HepG2 (cell line): Measurements from ENCODE around the gene MCF2L.

Experiments used
- CTCF ChIP-seq: sonication (generic); formaldehyde crosslinking; IDR thresholded peaks from 2 replicates; pipeline ENCODE4 v1.5.0; 2020; ENCODE audit warnings: mild to moderate bottlenecking, missing genetic modification reagents, moderate library complexity
- DR1 ChIP-seq: sonication (generic); formaldehyde crosslinking; IDR thresholded peaks from 2 replicates; pipeline ENCODE4 v1.8.0; 2021; ENCODE audit warnings: mild to moderate bottlenecking, missing genetic modification reagents, inconsistent platforms
- HCFC1 ChIP-seq: fragments of 150-350 bp; IDR thresholded peaks from 2 replicates; pipeline ENCODE4 v1.6.1; 2014; ENCODE audit warnings: low read depth, low read length
- KDM1A ChIP-seq: IDR thresholded peaks from 2 replicates; pipeline ENCODE4 v1.6.1; 2016; ENCODE audit warnings: missing compliant biosample characterization
- KDM4B ChIP-seq: sonication (generic); formaldehyde crosslinking; IDR thresholded peaks from 2 replicates; pipeline ENCODE4 v1.4.0; 2020; ENCODE audit warnings: missing genetic modification reagents
- NFIC ChIP-seq: IDR thresholded peaks from 2 replicates; pipeline ENCODE4 v1.6.1; 2012; ENCODE audit warnings: mild to moderate bottlenecking, low read length, inconsistent platforms
- PAF1 ChIP-seq: IDR thresholded peaks from 2 replicates; pipeline ENCODE4 v1.6.1; 2016; ENCODE audit warnings: missing genetic modification reagents, missing compliant biosample characterization
- POLR2A ChIP-seq, 2 experiments: IDR thresholded peaks; 2 replicates each; pipeline ENCODE4 v1.6.1; 2011; ENCODE audit warnings: low read depth in 2 of 2, low read length in 2 of 2, mild to moderate bottlenecking in 1 of 2, moderate library complexity in 1 of 2; ENCODE audit not compliant: insufficient read depth in 1 of 2
- SMAD1 ChIP-seq: sonication (generic); formaldehyde crosslinking; IDR thresholded peaks from 2 replicates; pipeline ENCODE4 v1.4.0; 2020; ENCODE audit warnings: missing genetic modification reagents, low read depth, mild to moderate bottlenecking, borderline replicate concordance
- SMC3 ChIP-seq: IDR thresholded peaks from 2 replicates; pipeline ENCODE4 v1.6.1; 2011; ENCODE audit warnings: low read length, improper control_type of control experiment
- SP2 ChIP-seq: sonication (generic); formaldehyde crosslinking; IDR thresholded peaks from 2 replicates; pipeline ENCODE4 v1.5.1; 2020; ENCODE audit warnings: mild to moderate bottlenecking, missing genetic modification reagents
- STAT5B ChIP-seq: sonication (generic); formaldehyde crosslinking; IDR thresholded peaks from 2 replicates; pipeline ENCODE4 v1.4.0; 2020; ENCODE audit warnings: missing genetic modification reagents
- ZFP41 ChIP-seq: sonication (generic); formaldehyde crosslinking; IDR thresholded peaks from 2 replicates; pipeline ENCODE4 v1.4.0; 2020; ENCODE audit warnings: mild to moderate bottlenecking, missing genetic modification reagents, borderline replicate concordance
- ZNF274 ChIP-seq: sonication (generic); formaldehyde crosslinking; IDR thresholded peaks from 2 replicates; pipeline ENCODE4 v1.5.1; 2020; ENCODE audit warnings: mild to moderate bottlenecking, missing genetic modification reagents

- TF ChIP-seq SP2: no peak
- TF ChIP-seq KDM4B (CRISPR knock-in tag): no peak
- TF ChIP-seq NFIC: no peak
- TF ChIP-seq CTCF (CRISPR knock-in tag): no peak
- no peak for TF ChIP-seq PAF1 (CRISPR knock-in tag)
- no peak for TF ChIP-seq SMAD1 (CRISPR knock-in tag)
- TF ChIP-seq DR1: no peak
- TF ChIP-seq ZFP41 (CRISPR knock-in tag): no peak
- TF ChIP-seq ZNF274 (CRISPR knock-in tag): no peak
- no peak for TF ChIP-seq HCFC1
- TF ChIP-seq SMC3: no peak
- no peak for TF ChIP-seq POLR2A (IDR thresholded peaks at IDR 0.05; ENCODE audit: insufficient read depth in 1 of 2, low read depth in 2 of 2, low read length in 2 of 2)
- no peak for TF ChIP-seq KDM1A (CRISPR knock-in tag)
- TF ChIP-seq STAT5B (CRISPR knock-in tag): no peak
These were observed 3.2 kb downstream of the MCF2L start for GRCh38 chr13:112972258-112972657.
